ENCODE data around the gene ROR2. TPM values are rescaled to one million over a fixed set of nuclear protein-coding genes. Genes with fewer than 3 reads are reported as not detected.
"Not testable (repeated sequence)": the region's sequence is repeated elsewhere in the genome, so short reads cannot be mapped to it uniquely, and the experiment has no call there.

ROR2 gene
- polyA plus RNA-seq, 3 donors, result not detected

DNA sequence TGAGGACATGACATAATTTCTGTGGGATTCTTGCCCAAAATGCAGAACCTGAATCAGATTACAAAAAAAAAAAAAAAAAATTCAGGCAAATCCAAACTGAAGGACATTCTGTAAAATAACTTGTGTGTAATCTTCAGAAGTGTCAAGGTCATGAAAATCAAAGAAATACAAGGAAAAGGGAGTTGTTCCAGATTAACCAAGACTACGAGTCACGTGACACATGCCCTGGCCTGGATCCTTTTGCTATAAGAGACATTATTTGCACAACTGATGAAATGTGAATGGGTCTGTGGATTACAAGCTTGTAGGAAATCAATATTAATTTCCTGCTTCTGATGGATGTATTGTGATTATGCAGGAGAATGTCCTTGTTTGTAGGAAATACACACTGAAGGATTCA, 309.6 kb downstream of the ROR2 start:
- Mint-ChIP-seq H3K27me3 (ENCODE audit: low read depth in 3 of 3) (peaks cover 2 to 11% (median 3%) of the 10 kb centered on the region in 3 donors), H3K36me3 (no peaks in the 10 kb centered on the region), H3K4me3 (no peak overlapping the region), H3K27ac (no peak overlapping the region), H3K4me1 (no peaks in the 10 kb centered on the region), H3K9me3 (peaks cover 8 to 15% (median 13%) of the 10 kb centered on the region in 7 donors)
- Histone ChIP-seq H3K4me1 (ENCODE audit: control insufficient read depth in 1 of 2, insufficient read depth in 2 of 2, low read length in 2 of 2) (no peaks in the 10 kb centered on the region), H2AFZ (ENCODE audit: insufficient read depth, low read depth, low read length, poor library complexity, severe bottlenecking) (no peak overlapping the region), H3K4me3 (replicated peaks in 1 of 3; ENCODE audit: low read depth in 2 of 3, low read length in 3 of 3) (no peak overlapping the region), H3K27me3 (ENCODE audit: control insufficient read depth in 2 of 2, insufficient read depth in 2 of 2, low read length in 2 of 2) (no peaks in the 10 kb centered on the region), H3K9ac (ENCODE audit: insufficient read depth, low read length, poor library complexity, severe bottlenecking) (no peak overlapping the region), H3K27ac (ENCODE audit: low read depth in 1 of 2, low read length in 2 of 2) (no peak overlapping the region), H3K36me3 (replicated peaks in 1 of 2; ENCODE audit: control insufficient read depth in 1 of 2, insufficient read depth in 2 of 2, low read length in 2 of 2) (no peaks in the 10 kb centered on the region), H3K9me3 (replicated peaks in 1 of 2; ENCODE audit: control insufficient read depth in 1 of 2, insufficient read depth in 1 of 2, low read length in 2 of 2) (peaks cover 4 to 10% of the 10 kb centered on the region in 2 donors), H3K79me2 (ENCODE audit: insufficient read depth, low read length) (no peaks in the 10 kb centered on the region), H3K4me2 (replicated peaks; ENCODE audit: extremely low read depth, low read length, poor library complexity, severe bottlenecking) (no peak overlapping the region), H4K20me1 (ENCODE audit: insufficient read depth, low read length) (no peaks in the 10 kb centered on the region)
- intact Hi-C loops (cut with micrococcal nuclease), result no loop called here
- DNase-seq, result no peak
- WGBS (ENCODE audit: insufficient coverage), result no CpG with 5 or more reads among the region's 2 CpGs
- TF ChIP-seq, protein P1, sequence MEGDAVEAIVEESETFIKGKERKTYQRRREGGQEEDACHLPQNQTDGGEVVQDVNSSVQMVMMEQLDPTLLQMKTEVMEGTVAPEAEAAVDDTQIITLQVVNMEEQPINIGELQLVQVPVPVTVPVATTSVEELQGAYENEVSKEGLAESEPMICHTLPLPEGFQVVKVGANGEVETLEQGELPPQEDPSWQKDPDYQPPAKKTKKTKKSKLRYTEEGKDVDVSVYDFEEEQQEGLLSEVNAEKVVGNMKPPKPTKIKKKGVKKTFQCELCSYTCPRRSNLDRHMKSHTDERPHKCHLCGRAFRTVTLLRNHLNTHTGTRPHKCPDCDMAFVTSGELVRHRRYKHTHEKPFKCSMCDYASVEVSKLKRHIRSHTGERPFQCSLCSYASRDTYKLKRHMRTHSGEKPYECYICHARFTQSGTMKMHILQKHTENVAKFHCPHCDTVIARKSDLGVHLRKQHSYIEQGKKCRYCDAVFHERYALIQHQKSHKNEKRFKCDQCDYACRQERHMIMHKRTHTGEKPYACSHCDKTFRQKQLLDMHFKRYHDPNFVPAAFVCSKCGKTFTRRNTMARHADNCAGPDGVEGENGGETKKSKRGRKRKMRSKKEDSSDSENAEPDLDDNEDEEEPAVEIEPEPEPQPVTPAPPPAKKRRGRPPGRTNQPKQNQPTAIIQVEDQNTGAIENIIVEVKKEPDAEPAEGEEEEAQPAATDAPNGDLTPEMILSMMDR (IDR thresholded peaks at IDR 0.05), result no peak

DNA sequence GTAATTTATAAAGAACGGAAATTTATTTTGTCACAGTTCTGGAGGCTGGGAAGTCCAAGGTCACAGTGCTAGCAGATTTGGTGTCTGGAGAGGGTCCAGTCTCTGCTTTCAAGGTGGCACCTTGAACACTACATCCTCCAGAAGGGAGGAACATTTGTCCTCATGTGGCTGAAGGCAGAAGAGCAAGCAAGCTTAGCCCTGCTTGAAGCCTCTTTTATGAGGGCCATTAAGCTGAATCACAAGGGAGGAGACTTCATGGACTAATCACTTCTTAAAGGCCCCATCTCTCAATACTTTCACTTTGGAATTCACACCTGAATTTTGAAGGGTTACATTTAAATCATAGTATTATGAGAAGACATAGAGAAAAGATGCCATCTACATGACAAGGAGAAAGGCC, 311.0 kb downstream of the ROR2 start:
- Histone ChIP-seq H3K9ac (ENCODE audit: insufficient read depth, low read length, poor library complexity, severe bottlenecking) (no peak overlapping the region), H3K4me3 (replicated peaks in 1 of 3; ENCODE audit: low read depth in 2 of 3, low read length in 3 of 3) (no peak overlapping the region), H3K27ac (ENCODE audit: low read depth in 1 of 2, low read length in 2 of 2) (no peak overlapping the region), H4K20me1 (ENCODE audit: insufficient read depth, low read length) (no peaks in the 10 kb centered on the region), H2AFZ (ENCODE audit: insufficient read depth, low read depth, low read length, poor library complexity, severe bottlenecking) (no peak overlapping the region), H3K4me2 (replicated peaks; ENCODE audit: extremely low read depth, low read length, poor library complexity, severe bottlenecking) (no peak overlapping the region), H3K36me3 (replicated peaks in 1 of 2; ENCODE audit: control insufficient read depth in 1 of 2, insufficient read depth in 2 of 2, low read length in 2 of 2) (no peaks in the 10 kb centered on the region), H3K9me3 (replicated peaks in 1 of 2; ENCODE audit: control insufficient read depth in 1 of 2, insufficient read depth in 1 of 2, low read length in 2 of 2) (peaks cover 4 to 10% of the 10 kb centered on the region in 2 donors), H3K79me2 (ENCODE audit: insufficient read depth, low read length) (no peaks in the 10 kb centered on the region), H3K27me3 (ENCODE audit: control insufficient read depth in 2 of 2, insufficient read depth in 2 of 2, low read length in 2 of 2) (no peaks in the 10 kb centered on the region), H3K4me1 (ENCODE audit: control insufficient read depth in 1 of 2, insufficient read depth in 2 of 2, low read length in 2 of 2) (no peaks in the 10 kb centered on the region)
- WGBS (ENCODE audit: insufficient coverage), result no CpG with 5 or more reads among the region's 1 CpG
- Mint-ChIP-seq H3K9me3 (peaks cover 11 to 20% (median 14%) of the 10 kb centered on the region in 7 donors), H3K36me3 (no peaks in the 10 kb centered on the region), H3K4me3 (no peak overlapping the region), H3K27me3 (ENCODE audit: low read depth in 3 of 3) (peaks cover 2 to 10% (median 5%) of the 10 kb centered on the region in 3 donors), H3K27ac (no peak overlapping the region), H3K4me1 (no peaks in the 10 kb centered on the region)
- DNase-seq, result no peak
- TF ChIP-seq, protein P1 (IDR thresholded peaks at IDR 0.05), result no peak
- intact Hi-C loops (cut with micrococcal nuclease), result no loop called here

GRCh38 chr9:91634832-91635231, 315.2 kb downstream of the ROR2 start:
- H3K27me3 Mint-ChIP-seq (ENCODE audit: low read depth in 3 of 3); H3K4me2 ChIP-seq (replicated peaks; ENCODE audit: extremely low read depth, low read length, poor library complexity, severe bottlenecking); H3K27ac Mint-ChIP-seq; intact Hi-C loops (cut with micrococcal nuclease); DNase-seq; H3K36me3 Mint-ChIP-seq; H4K20me1 ChIP-seq (ENCODE audit: insufficient read depth, low read length); H3K9ac ChIP-seq (ENCODE audit: insufficient read depth, low read length, poor library complexity, severe bottlenecking); H3K27ac ChIP-seq (ENCODE audit: low read depth in 1 of 2, low read length in 2 of 2); H3K9me3 ChIP-seq (replicated peaks in 1 of 2; ENCODE audit: control insufficient read depth in 1 of 2, insufficient read depth in 1 of 2, low read length in 2 of 2); H3K79me2 ChIP-seq (ENCODE audit: insufficient read depth, low read length); H3K4me3 Mint-ChIP-seq; H3K4me1 ChIP-seq (ENCODE audit: control insufficient read depth in 1 of 2, insufficient read depth in 2 of 2, low read length in 2 of 2); H3K36me3 ChIP-seq (replicated peaks in 1 of 2; ENCODE audit: control insufficient read depth in 1 of 2, insufficient read depth in 2 of 2, low read length in 2 of 2); H3K4me1 Mint-ChIP-seq; H3K27me3 ChIP-seq (ENCODE audit: control insufficient read depth in 2 of 2, insufficient read depth in 2 of 2, low read length in 2 of 2); H3K4me3 ChIP-seq (replicated peaks in 1 of 3; ENCODE audit: low read depth in 2 of 3, low read length in 3 of 3); H2AFZ ChIP-seq (ENCODE audit: insufficient read depth, low read depth, low read length, poor library complexity, severe bottlenecking): not testable (repeated sequence)
- H3K9me3 Mint-ChIP-seq, result peaks cover 1 to 22% (median 8%) of the 10 kb centered on the region in 7 donors
- WGBS (ENCODE audit: insufficient coverage), result no CpG with 5 or more reads among the region's 7 CpGs
